ENCODE data around the gene TMEM190. TPM values are rescaled to one million over a fixed set of nuclear protein-coding genes. Genes with fewer than 3 reads are reported as not detected.

TMEM190 gene
- total and polyA plus RNA-seq, 7 donors = 0.26 TPM; not detected in 6

DNA sequence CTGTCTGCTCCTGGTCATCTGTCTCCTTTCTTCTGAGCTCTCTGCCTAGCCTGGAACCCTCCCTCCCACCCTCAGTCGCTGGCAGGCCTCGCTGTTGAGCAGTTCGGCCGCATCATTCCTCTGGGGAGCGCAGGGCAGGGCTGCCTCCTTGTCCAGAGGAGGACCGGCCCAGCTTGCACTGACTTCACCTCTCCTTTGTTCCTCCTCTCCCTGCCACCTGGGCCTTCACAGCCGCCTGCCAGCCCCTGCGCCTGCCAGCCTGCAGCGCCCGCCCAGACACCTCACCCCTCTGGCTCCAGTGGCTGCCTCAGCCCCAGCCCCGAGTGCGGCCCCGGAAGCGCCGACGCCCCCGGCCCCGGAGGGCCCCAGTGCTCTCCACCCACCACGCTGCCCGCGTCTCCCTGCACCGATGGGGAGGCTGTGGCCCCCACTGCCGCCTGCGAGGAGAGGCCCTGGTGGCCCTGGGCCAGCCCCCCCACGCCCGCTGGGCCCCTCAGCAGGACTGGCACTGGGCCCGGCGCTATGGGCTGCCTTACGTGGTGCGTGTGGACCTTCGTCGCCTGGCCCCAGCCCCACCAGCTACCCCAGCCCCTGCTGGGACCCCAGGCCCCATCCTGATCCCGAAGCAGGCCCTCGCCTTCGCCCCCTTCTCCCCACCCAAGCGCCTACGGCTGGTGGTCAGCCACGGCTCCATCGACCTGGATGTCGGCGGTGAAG, 29.7 kb upstream of the TMEM190 start:
- Histone ChIP-seq H3K36me3 (peaks cover 0 to 36% (median 18%) of the 10 kb centered on the region in 4 donors), H3K4me3 (no peak overlapping the region), H3K4me1 (peaks cover 0 to 4% (median 2%) of the 10 kb centered on the region in 4 donors), H3K27ac (no peak overlapping the region), H3K27me3 (peaks cover 4 to 23% (median 16%) of the 10 kb centered on the region in 3 donors), H3K9me3 (no peaks in the 10 kb centered on the region)
- TF ChIP-seq EP300 (IDR thresholded peaks at IDR 0.05) = no peak
- TF ChIP-seq, protein P1, sequence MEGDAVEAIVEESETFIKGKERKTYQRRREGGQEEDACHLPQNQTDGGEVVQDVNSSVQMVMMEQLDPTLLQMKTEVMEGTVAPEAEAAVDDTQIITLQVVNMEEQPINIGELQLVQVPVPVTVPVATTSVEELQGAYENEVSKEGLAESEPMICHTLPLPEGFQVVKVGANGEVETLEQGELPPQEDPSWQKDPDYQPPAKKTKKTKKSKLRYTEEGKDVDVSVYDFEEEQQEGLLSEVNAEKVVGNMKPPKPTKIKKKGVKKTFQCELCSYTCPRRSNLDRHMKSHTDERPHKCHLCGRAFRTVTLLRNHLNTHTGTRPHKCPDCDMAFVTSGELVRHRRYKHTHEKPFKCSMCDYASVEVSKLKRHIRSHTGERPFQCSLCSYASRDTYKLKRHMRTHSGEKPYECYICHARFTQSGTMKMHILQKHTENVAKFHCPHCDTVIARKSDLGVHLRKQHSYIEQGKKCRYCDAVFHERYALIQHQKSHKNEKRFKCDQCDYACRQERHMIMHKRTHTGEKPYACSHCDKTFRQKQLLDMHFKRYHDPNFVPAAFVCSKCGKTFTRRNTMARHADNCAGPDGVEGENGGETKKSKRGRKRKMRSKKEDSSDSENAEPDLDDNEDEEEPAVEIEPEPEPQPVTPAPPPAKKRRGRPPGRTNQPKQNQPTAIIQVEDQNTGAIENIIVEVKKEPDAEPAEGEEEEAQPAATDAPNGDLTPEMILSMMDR (IDR thresholded peaks at IDR 0.05) = no peak
- TF ChIP-seq POLR2AphosphoS5 (IDR thresholded peaks at IDR 0.05) = no peak
- no peak for TF ChIP-seq POLR2A (IDR thresholded peaks at IDR 0.05)
- intact Hi-C loops (cut with DNase I) = no loop called here
- 92 to 94% methylated on average over 41 of the region's 41 CpGs for WGBS, 2 donors
- no peak for DNase-seq

DNA sequence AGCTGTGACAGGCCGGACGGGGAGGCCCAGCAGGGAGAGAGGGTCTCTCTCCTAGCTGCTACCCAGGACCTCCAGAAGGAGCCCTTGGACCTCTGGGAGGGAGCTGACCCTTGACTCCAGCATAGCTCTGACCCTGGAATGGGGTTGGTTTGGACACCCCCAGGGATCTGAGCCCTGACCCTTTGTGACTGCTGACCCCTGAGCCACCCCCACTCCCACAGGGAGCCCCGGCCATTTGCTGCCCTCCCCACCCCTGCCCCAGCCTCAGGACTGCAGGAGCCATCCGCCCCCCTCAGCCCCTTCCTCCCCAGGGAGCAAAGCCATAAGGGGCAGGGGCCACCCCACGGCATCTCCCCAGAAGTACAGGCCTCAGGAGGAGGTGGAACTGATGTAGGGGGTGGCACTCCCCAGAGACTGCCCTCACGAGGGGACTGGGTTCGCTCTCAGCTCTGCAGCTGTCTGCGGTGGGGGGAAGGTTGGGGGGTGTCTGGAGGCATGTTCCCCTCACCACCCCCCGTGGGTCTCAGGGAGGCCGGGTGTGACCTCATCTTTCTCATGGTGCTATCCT, 29.1 kb upstream of the TMEM190 start:
- H3K27ac ChIP-seq = no peak overlapping the region
- H3K27me3 ChIP-seq = peaks cover 9 to 29% (median 22%) of the 10 kb centered on the region in 3 donors
- H3K9me3 ChIP-seq = no peaks in the 10 kb centered on the region
- 90 to 91% methylated on average over 10 of the region's 10 CpGs for WGBS, 2 donors
- H3K4me1 ChIP-seq = no peaks in the 10 kb centered on the region
- no peak for TF ChIP-seq POLR2AphosphoS5 (IDR thresholded peaks at IDR 0.05)
- no peak for TF ChIP-seq EP300 (IDR thresholded peaks at IDR 0.05)
- no peak for TF ChIP-seq POLR2A (IDR thresholded peaks at IDR 0.05)
- TF ChIP-seq, protein P1 (IDR thresholded peaks at IDR 0.05) = no peak
- intact Hi-C loops (cut with DNase I) = no loop called here
- no peak overlapping the region for H3K4me3 ChIP-seq
- H3K36me3 ChIP-seq = peaks cover 0 to 30% (median 14%) of the 10 kb centered on the region in 4 donors
- DNase-seq = no peak

- Histone ChIP-seq H3K9me3 (no peaks in the 10 kb centered on the region), H3K27ac (no peak overlapping the region), H3K27me3 (peaks cover 19 to 39% (median 32%) of the 10 kb centered on the region in 3 donors), H3K36me3 (peaks cover 0 to 20% (median 6%) of the 10 kb centered on the region in 4 donors), H3K4me3 (no peak overlapping the region), H3K4me1 (peaks cover 0 to 5% (median 4%) of the 10 kb centered on the region in 4 donors)
- intact Hi-C loops (cut with DNase I) = no loop called here
- no peak for DNase-seq
- no peak for TF ChIP-seq EP300 (IDR thresholded peaks at IDR 0.05)
- TF ChIP-seq POLR2A (IDR thresholded peaks at IDR 0.05) = no peak
- 81 to 82% methylated on average over 22 of the region's 22 CpGs for WGBS, 2 donors
Measured at GRCh38 chr19:55348317-55349034, 28.1 kb upstream of the TMEM190 start.

- no peaks in the 10 kb centered on the region for H3K9me3 ChIP-seq
- no peak for TF ChIP-seq POLR2AphosphoS5 (IDR thresholded peaks at IDR 0.05)
- TF ChIP-seq POLR2A (IDR thresholded peaks at IDR 0.05) = no peak
- no peak for TF ChIP-seq EP300 (IDR thresholded peaks at IDR 0.05)
- TF ChIP-seq, protein P1 (IDR thresholded peaks at IDR 0.05) = no peak
- peaks cover 0 to 14% (median 4%) of the 10 kb centered on the region in 4 donors for H3K36me3 ChIP-seq
- WGBS, 2 donors = 58 to 67% methylated on average over 11 of the region's 11 CpGs
- peaks cover 0 to 19% (median 17%) of the 10 kb centered on the region in 4 donors for H3K4me1 ChIP-seq
- H3K27ac ChIP-seq = no peak overlapping the region
- peaks cover 28 to 62% (median 50%) of the 10 kb centered on the region in 3 donors for H3K27me3 ChIP-seq
- intact Hi-C loops (cut with DNase I) = no loop called here
- no peak overlapping the region for H3K4me3 ChIP-seq
- DNase-seq = no peak
Measured at GRCh38 chr19:55350620-55351315, 25.9 kb upstream of the TMEM190 start.

Data from sigmoid colon (tissue), 7 donors.